NCI-H748 (cell line): ENCODE data around the gene RTF1.
A peak's percentile ranks its signal among the peaks of the same experiment; 100 is the strongest.

Experiments used
- DNase-seq: peaks from one replicate; lab custom pipeline; 2025; ENCODE audit not compliant: unreplicated experiment; lab: John Stamatoyannopoulos, UW

Gene RTF1

GRCh38 chr15:41484937-41485625 lies 68.2 kb downstream of the RTF1 start:
- DNase-seq: no peak

DNA sequence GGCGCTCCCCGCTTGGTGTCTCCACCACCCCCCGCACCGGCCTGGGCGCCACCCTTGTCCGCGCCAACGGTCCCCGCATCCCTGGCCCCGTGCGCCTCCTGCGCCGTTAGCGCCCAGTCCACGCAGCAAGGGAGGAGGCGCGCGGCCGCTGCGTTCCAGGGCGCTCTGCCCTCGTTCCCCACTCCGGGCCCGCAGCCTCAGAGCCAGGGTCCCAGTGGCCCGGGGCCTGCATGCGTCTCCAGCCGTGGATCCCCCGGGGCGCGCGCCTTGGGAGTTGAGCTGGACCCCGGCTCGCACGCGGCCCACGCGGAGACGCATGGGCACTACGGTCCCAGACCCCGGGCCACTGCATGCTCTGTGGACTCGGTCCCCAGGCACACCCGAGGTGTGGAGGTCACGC lies 69.4 kb downstream of the RTF1 start:
- DNase-seq: no peak

DNA sequence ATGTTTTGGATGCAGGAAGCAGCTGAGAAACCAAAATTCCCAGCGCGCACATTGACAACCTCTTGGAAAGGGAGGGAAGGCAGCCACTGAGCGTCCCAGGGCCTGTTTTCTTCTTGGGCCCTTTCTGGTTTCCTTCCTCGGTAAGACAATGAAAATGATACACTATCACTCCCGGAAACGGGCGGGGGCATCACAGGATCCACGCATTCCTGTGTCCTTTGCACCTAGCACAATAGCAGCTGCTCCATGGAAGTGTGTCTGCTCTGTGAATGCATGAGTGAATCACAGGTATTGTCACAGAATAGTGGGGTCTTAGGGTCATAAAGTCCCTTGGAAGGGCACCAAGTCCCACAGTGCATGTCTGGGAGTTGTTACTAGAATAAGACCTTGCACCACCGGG lies 70.5 kb downstream of the RTF1 start:
- DNase-seq: no peak

- DNase-seq: no peak
These were observed 70.9 kb downstream of the RTF1 start for GRCh38 chr15:41487802-41488201.

DNA sequence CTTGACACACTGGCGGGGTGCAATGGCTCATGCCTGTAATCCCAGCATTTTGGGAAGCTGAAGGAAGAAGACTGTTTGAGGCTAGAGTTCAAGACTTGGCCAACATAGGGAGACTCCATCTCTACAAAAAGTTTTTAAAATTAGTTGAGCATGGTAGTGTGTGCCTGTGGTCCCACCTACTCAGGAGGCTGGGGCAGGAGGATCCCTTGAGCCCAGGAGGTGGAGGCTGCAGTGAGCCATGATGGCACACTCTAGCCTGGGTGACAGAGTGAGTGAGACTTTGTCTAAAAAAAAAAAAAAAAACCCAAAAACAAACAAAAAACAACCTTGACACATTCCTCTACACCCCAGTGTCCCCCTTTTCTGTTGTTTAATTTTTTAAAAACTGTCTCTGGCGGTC lies 72.7 kb downstream of the RTF1 start:
- no peak for DNase-seq

GRCh38 chr15:41490355-41490754 lies 73.5 kb downstream of the RTF1 start:
- DNase-seq: no peak

GRCh38 chr15:41491889-41492288 lies 75.0 kb downstream of the RTF1 start:
- no peak for DNase-seq

DNA sequence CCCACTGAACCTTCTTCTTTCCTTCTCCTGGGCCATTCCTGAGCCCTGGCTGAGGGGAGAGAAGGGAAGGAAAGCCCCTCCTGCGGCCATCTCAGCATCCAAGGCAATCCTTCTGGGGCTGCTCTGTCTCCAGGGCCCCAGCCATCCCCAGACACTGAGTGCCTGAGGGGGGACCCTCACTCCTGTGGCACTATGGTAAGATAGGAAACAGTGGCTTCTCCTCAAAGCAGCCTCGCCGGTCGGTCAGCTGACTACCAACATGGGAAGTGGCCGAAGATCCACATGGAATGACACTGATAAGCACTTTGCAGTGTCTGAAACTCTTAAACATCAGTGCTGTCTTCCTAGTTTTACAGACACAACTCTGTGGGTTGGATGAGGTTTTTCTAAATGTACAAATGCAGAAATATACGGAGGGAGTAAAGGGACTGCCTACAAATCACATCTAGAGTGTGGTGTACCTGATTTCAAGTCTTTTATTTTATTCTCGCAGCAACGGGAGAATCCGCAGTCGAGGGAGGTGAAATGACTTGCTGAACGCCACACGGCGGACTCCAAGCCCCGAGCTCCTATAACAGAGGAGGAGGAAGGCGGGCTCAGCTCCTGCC lies 75.8 kb downstream of the RTF1 start:
- peak; percentile 27 for DNase-seq

GRCh38 chr15:41493205-41493901 lies 76.5 kb downstream of the RTF1 start, which contains the start of gene ITPKA:
TSS of gene ITPKA (plus strand) at chr15:41493874. CDS start at chr15:41493928, 54 bp downstream.
- DNase-seq: peak; percentile 78

DNA sequence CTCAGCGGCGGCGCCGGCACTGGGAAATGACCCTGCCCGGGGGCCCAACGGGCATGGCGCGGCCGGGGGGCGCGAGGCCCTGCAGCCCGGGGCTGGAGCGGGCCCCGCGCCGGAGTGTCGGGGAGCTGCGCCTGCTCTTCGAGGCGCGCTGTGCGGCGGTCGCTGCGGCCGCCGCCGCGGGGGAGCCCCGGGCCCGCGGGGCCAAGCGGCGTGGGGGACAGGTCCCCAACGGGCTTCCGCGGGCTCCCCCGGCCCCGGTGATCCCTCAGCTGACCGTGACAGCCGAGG lies 77.0 kb downstream of the RTF1 start:
- DNase-seq: no peak

DNA sequence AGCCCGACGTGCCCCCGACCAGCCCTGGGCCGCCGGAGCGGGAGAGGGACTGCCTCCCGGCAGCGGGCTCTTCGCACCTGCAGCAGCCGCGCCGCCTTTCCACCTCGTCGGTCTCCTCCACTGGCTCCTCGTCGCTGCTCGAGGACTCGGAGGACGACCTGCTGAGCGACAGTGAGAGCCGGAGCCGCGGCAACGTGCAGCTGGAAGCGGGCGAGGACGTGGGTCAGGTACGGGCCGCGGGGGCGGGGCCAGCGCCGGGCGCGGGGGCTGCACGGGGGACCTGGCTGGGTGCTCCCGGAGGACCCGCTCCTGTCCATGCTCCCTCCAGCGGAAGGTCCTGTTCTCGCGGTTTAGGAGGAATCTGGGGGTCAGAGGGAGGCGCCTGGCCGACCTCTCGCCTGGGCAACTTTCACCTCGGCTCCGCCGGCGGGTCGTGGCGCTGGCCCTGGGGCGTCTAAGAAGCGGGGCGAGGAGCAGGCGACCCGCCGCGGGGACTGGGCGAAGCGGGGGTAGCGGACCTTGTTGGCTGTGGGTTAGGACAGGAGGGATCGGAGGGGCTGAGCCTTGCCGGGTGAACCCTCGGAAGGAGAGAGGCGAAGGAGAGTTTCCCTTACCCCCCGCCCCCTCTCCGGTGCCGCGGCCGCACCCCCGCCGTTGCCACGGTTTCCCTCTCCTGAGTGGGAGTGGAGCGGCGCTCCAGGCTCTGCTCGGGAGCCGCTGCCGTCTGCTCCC lies 77.5 kb downstream of the RTF1 start:
- peak; percentile 65 for DNase-seq

DNA sequence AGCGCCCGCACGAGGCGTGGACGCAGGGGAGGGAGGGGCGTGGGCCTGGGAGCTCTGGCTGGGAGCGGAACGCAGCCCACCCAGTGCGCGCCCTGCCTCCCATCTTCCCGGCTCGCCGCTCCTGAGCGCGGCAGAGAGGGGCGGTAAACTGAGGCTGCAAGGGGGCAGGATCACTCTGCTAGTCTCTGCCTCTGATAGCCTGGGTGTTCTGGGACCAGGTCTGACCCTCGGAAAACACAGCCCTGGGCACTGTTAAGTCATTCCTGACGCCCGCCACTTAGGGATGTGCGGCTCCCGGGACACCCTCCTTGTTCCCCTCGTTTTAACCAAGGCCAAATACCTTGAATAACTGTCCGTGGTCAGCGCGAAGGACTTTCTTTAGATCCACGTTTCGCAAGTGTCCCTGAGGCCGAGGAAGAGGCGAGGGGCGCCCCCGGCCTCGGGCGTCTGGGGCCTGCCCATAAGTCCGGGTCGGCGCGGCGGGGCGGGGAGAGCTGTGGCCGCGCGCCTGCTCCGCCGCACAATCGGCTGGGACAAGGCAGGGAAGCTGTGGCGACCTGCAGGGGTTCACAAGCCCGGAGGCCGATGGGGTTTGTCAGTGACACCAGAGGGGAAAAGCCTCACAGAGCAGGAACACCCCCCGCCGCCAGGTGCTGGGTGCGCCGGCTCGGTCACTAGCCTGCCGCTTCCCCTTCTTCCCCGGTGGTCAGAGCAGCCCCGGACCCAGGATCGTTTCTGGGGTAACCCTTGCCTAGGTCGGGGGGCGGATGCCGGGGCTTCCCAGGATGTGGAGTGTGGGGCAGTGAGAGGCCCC lies 78.2 kb downstream of the RTF1 start:
- no peak for DNase-seq

DNA sequence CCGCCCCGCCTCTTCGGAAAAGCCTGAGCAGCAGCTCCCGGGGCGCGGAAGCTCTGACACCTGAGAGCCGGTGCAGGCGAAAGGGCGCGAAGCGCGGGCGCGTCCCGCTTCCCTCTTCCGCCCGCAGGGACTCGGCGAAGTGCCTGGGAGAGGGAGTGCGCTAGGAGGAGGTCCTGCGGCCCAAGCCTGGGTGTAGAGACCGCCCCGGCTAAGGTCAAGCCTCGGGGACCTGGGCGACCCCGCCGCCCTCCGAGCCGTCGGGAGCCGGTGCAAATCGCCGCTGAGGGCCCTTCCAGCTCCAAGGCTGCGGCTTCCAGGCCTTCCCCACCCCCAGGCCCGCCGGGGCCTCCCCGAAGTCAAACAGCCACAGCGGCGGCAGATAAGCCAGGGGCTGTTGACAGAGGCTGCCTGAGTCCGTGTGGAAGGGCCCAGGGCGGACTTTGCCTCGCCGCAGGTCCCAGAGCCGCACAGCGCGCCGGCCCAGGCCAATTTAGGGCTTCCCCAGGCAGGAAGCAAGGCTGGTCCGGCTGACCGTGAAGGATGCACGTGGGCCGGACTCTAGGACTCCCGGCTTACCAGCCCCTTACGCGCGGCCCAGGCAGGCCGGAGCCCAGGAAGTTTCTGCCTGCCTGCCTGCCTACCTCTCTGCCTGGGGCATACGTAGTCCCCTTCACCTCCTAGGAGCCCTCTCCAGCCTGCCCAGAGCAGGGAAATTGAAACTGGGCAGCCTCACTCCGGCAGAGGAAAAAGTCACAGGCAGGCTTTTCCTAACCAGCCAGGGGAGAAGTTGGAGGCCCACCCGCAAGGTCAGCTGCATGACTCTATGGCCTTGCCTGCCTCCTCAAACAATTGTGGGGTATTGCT lies 79.1 kb downstream of the RTF1 start:
- no peak for DNase-seq

GRCh38 chr15:41498657-41499056 lies 81.8 kb downstream of the RTF1 start:
- DNase-seq: no peak

DNA sequence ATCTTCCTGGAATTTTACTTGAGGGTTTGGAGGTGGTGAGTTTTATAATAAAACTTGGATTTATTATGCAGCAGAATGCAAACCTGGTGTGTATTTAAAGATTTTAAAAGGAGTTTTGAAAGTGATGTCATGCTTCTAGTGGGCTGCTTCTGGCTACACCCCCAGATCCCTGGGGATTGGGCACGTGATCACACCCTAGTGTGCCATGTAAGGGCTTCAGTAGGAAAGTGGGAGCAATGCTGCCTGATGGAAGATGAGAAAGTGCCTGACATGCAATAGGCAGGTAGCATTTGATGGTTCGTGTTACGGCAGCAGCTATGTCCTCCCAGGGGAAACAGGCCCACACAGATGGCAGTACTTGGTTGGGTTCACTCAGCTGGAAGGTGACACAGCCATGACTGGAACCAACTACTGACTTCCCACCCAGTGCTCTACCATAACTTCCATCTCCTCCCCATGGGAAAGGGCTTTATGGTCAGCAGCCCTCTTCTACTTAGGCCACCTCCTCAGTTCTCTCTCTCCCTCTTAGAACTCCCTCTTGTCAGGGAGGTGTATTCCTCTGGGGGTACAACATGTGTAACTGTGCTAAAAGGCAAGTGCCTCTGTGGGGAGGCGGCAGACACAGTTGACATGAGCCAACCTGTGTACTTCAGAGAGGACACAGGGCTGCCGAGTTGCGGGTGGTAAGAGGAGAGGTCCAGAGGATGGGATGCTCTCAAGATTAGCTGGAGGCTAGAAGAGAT lies 82.4 kb downstream of the RTF1 start:
- no peak for DNase-seq

DNA sequence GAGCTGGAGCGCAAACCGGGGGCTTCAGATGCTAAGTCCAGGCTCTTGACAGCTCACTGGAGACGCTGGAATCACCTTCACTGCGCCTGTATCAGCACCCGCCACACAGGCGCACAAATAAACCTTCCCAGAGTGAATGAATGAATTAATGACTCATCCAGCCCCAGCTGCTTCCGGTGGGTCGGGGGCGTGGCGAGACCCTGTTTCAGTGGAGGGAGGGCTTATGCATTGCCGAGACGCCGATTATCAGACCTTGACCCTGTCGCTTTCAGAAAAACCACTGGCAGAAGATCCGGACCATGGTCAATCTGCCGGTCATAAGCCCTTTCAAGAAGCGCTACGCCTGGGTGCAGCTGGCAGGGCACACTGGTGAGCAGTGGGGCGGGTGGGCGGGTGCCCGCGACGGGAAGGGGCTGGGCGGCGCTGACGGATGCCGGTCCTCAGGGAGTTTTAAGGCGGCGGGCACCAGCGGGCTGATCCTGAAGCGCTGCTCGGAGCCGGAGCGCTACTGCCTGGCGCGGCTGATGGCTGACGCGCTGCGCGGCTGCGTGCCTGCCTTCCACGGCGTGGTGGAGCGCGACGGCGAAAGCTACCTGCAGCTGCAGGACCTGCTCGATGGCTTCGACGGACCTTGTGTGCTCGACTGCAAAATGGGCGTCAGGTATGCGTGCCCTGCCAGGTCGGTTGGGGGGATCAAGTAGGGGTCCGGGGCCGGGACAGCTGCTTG lies 84.5 kb downstream of the RTF1 start:
- peak; percentile 62 for DNase-seq

GRCh38 chr15:41501931-41502794 lies 85.3 kb downstream of the RTF1 start:
- DNase-seq: no peak
